ENCODE data around the gene DPYD.

- TF ChIP-seq CTCF (IDR thresholded peaks at IDR 0.05; ENCODE audit: low read length) (no peak), EZH2 (optimal IDR thresholded peaks at IDR 0.05; ENCODE audit: low read depth, low read length) (no peak), EZH2phosphoT487 (IDR thresholded peaks at IDR 0.05; ENCODE audit: low read length) (no peak)
Measured at GRCh38 chr1:97207868-97208267, 713.0 kb downstream of the DPYD start.
